Dermis microvascular lymphatic vessel endothelial cell (primary cell): ENCODE data around the gene HOMER3. TPM values are rescaled to one million over a fixed set of nuclear protein-coding genes. Genes with fewer than 3 reads are reported as not detected.

ENCODE experiments used
- DNase-seq, 2 donors: peaks; one replicate each; pipeline versions ENCODE4 v3.0.0 to v3.0.0-alpha.2; 2010; ENCODE audit warnings: low read depth in 2 of 2
- total RNA-seq: library from RNA; depleted of rRNA; stranded (reverse); fragments of >200 nt; gene quantifications from 2 replicates; pipeline ENCODE4 v1.2.1, GENCODE V29; 2014

Gene HOMER3
- 96.2 and 232 TPM in 2 replicates for total RNA-seq

DNA sequence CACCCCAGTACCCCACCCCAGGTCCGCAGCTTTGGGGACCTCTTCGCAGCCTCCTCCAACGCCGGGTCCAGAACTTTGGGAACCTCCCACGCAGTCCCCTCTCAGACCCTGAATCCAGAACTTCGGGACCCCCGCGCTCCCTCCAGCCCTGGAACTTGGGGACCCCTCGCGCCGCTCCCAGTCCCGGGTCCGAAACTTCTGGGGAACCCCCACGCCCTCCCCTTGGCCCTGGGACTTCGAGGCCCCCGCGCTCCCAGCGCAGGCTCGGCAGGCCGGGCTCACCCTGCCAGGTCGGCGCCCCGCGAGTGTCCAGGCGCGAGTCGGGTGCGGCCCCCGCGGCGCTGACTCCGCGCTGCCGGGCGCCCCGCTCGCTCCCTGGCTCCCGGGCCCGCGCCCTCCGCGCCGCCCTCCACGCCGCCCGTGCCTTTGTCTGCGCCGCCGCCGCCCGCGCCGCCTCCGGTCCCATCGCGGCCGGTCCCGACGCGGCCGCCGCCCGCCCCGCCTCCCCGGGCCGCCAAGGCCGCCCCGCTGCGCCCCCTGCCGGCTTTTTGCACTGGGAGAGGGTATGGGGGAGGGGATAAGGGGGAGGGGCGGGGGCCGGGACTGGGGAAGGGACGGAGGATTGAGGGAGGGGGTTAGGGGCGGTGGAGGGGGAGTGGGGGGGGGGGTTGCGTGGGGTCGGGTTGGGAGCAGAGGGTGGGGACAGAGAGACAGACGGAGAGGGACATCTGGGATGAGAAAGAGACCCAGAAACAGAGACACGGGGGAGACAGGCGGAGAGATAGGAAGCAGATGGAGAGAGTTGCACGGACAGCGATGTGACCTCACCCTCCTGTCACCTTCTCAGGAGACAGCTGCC is at the start of gene HOMER3:
Gene HOMER3 (minus strand): TSS at position 449 of the 859 bp plus-strand sequence. CDS start 2,235 bp downstream, outside the sequence.
- peak in 1 of 2 donors; percentile 64 for DNase-seq

DNA sequence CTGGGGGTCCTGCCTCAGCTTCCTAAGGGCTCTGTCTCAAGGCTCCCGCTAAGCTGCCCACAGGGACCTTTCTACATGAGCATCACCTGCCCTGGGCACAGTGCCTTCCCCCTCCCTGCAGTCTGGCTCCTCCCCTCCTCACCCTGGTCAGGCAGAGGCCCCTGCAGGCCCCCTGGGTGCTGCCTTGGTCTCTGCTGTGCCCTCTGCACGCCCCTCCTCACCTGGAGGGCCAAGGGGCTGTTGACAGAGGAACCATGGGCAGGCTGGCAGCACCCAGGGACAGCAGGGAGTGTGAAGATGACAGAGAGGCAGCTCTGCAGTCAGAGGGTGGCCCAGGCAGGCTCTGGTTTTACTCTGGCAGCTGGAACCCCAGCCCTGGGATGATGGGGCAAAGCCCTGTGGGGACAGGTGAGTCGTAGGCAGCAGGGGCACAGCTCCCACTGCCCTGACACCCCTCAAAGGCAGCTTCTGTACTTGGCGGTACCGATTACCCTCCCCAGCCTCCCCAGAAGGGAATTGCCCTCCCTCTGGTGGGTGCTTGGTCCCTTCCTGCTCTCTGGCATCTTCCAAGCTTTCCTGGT is 49.2 kb upstream of the HOMER3 start:
- DNase-seq, result no peak

DNA sequence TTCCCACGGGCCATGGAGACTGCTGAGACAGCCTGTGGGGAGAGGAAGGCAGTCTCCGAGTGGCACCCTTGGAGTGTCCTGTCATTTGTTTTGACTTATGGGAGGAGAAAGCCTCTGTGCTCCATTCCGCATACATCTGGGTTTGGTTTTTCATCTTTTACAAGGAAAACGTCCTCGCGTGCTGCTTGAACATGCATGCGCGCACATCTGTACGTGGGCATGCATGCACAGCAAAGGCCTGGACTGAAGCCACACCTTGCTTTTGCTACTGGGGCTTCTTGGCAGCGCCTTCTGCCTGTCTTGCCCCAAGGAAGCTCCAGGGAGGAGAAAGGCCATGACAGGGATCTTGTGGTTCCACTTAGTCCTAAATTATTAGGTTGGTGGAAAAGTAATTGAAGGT is 48.3 kb upstream of the HOMER3 start:
- no peak for DNase-seq

DNA sequence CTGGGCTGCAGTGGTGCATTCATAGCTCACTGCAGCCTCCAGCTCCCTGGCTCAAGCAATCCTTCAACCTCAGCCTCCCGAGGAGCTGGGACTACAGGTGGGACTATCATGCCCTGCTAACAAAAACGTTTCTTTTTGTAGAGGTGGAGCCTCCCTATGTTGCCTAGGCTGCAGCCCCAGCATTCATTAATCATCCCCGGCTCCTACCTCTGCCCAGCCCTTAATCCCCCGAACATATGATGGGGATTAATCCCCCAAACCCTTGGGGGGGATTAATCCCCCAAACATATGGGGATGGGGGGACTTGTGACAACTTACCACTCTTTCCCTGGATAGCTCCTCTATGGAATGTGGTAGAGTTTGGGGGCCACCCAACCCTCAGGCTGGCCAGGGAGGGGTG is 46.4 kb upstream of the HOMER3 start:
- DNase-seq, result no peak

DNA sequence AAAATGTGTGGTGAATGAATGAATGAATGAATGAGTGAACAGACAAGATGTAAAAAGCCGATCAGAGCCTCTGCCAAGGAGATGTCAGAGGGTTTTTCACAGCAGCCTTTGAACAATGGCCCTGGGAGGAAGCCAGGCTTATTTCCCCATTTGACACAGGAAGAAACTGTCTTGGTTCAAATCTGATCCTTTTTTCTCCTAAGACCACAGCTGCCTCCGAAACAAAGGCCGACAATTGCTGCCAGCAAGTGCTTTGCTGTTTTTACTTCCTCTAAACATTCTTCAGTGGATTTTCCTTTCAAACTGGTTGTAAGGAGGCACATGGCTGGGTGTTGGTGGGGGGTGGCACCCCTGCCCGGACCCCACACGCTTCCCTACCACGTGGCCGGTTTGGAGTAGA is 44.2 kb upstream of the HOMER3 start:
- DNase-seq, result peak in 1 of 2 donors; percentile 88

DNA sequence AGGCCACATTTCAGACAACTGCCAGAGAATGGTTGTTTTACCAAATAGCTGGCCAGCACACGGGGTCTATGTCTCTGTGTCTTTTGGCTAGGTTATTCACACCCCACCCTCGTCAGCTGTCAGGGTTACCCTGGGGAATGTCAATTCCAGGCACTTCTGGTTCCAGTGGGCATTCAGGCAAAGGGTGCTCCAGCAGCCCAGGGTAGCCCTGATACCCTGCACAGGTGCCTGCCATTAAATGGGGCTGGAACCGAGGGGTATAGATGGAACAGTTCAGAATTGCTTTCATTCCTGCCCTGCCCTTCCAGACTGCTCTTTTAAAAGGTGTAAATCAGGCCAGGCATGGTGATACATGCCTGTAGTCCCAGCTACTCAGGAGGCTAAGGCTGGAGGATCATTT is 43.2 kb upstream of the HOMER3 start:
- no peak for DNase-seq

DNA sequence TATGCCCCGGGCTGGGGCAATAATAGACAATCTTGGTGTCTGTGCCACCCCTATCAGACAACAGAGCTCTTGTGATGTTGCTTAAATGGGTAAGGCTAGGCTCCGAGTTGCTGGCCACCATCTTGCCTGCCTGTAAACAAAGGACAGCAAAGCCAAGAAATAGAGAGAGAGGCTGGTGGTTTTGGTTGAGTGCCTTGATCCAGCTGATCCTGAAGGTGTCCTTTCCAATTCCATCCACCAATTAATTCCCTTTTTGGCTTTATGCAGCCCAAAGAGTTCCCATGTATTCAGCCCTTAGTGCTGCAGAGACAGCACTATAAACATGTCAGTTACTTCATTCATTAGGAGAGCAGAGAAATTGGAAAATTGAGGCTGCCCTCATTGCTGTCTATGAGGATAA is 41.7 kb upstream of the HOMER3 start:
- DNase-seq, result no peak

DNA sequence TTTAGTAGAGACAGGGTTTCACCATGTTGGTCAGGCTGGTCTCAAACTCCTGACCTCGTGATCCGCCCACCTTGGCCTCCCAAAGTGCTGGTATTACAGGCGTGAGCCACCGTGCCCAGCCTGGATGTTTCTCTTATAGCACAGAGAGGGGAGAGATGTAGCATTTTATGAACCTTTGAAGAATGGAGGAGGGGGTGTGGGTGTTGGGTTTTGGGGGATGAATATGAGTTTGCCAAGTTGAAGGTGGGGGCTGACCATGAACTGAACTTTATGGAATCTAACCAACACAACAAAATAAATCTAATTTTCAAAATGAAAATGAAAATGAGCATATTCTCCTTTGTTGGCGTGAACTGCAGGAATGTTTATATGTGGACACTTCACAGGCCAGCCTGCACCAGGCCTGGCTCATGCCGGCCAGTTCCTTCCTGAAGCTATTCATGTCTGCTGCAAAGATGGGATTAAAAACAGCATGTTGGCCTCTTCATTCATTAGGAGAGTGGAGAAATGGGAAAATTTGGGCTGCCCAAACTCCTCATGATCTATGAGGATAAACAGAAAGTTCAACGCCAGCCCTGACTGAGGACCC is 39.5 kb upstream of the HOMER3 start:
- DNase-seq, result peak in 1 of 2 donors; percentile 37

DNA sequence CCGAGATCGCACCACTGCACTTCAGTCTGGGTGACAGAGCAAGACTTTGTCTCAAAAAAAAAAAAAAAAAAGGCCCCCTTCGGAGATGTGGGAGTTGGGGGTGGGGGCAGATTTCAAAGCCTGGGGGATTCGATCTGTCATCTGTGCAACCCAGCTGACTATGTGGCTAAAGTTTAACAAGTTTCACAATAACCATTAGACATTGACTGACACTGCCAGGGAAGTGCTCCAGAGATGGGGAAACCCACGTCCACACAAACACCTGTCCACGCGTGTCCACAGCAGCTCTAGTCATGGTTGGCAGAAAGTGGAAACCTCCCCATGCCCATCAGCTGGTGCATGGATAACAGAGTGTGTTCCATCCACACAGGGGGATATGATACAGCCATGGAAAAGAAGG is 37.6 kb upstream of the HOMER3 start:
- no peak for DNase-seq

DNA sequence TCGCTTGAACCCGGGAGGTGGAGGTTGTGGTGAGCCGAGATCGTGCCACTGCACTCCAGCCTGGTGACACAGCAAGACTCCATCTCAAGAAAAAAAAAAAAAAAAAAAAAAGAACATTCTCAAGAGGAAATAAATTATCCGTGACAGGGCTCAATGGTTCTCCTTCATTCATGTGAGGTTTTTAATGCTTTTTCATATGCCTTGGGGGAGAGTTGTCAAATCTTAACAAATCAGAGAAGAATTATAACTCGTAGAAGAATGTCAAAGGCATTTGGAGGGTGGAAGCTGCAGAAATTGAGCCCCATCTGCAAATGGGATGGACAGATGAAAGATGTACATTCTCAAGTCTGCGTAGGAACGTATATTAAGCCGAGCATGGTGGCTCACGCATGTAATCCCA is 34.9 kb upstream of the HOMER3 start:
- DNase-seq, result no peak

DNA sequence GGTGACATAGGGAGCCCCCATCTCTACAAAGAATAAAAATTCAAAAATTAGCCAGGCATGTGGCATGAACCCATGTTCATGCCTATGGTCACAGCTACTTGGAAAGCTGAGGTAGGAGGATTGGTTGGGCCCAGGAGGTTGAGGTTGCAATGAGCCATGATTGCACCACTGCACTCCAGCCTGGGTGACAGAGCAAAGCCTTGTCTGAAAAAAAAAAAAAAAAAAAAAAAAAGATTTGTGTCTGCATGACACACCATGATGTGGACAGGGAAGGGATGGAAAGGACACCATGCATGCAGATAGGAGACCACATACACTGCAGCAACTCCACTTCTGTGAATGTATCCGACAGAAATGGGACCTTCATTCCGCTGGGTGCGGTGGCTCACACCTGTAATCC is 34.0 kb upstream of the HOMER3 start:
- no peak for DNase-seq

DNA sequence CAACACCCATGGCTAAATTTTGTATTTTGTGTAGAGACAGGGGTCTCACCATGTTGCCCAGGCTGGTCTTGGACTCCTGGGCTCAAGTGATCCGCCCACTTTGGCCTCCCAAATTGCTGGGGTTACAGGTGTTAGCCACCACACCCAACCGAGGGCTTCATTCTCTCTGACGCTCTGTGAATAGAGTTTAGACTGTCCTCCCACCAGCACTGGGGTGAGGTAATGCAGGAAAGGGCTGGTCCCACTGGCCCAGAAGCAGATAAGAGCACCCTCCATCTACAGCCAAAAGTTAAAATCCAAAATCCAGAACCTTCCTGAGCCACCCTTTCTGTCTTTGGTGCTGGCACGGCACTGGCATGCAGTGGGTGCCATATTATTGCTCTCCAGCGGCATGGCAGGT is 31.8 kb upstream of the HOMER3 start:
- DNase-seq, result no peak

DNA sequence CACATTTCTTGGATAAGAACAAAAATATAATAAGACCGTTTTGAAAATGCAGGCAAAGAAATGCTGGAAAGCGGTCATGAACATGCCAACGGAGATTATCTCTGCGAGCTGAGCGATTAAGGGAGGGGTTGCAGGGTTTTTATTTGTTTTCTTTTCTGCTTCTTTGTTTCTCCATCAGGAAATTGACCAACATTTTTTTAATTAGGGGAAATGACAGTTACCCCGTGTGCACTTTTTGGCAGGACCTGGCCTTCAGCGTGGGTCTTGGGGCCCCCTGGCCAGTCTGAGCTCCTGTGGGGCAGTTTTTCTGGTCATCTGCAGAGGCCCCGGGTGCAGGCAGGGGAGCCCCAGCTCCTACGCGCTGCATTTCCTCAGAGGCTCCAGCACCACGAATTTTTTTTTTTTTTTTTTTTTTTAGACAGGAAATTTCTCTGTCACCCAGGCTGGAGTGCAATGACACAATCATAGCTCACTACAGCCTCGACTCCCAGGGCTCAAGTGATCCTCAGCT is 31.3 kb upstream of the HOMER3 start:
- DNase-seq, result peak; percentile 44 to 70

DNA sequence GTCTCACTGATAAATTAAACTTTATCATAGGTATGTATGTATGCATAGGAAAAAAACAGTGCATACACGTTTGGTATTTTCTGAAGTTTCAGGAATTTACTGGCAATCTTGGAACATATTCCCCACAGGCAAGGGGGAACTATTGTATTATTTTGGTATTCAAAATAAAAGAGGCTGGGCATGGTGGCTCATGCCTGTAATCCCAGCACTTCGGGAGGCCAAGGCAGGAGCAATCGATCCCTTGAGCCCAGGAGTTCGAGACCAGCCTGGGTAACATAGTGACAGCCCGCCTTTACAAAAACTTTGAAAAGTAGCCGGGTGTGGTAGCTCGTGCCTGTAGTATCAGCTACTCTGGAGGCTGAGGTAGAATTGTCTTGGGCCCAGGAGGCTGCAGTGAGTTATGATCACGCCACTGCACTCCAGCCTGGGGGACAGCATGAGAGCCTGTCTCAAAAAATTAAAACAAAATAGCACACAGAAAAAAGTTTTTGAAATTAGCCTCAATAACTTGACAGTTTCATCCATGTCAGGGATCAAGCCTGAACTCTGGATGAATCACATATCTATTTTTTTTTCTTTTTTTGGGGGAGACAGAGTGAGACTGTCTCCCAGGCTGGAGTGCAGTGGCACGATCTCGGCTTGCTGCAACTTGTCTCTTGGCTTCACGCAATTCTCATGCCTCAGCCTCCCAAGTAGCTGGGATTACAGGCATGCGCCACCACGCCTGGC is 29.1 kb upstream of the HOMER3 start:
- DNase-seq, result no peak

DNA sequence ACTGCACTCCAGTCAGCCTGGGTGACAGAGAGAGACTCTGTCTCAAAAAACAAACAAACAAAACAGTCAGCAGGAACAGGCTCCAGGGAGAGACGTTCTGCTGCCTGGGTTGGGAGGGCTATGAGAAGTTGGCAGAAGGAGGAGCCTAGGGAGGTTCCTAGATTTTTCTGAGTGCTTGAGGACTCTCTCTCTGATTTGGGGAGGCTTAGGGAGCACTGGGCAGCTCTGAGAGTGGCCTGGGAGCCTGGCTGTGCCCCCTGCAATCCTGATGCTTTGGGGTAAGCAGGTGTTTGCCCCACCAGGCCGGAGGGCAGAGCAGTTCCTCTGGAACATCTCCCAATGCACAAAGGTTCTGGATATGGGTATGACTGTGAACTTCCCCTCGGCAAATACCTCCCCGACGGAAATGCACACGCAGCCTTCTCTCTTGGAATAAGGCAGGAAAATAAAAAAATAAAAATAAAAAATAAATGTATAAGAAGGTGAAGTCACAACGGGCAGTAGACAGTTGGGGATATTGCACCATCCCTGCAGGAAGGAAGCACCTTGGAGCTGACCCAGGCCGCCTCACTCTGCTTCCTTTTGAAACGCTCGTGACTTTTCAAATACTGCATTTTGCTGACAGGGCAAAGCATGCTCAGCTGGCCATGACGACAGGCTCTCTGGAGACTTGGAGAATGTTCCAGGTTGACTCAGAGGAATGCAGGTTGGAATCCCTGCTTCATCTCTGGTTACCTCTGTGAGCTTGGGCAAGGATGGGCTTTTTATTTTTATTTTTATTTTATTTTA is 26.5 kb upstream of the HOMER3 start:
- peak; percentile 88 to 90 for DNase-seq

DNA sequence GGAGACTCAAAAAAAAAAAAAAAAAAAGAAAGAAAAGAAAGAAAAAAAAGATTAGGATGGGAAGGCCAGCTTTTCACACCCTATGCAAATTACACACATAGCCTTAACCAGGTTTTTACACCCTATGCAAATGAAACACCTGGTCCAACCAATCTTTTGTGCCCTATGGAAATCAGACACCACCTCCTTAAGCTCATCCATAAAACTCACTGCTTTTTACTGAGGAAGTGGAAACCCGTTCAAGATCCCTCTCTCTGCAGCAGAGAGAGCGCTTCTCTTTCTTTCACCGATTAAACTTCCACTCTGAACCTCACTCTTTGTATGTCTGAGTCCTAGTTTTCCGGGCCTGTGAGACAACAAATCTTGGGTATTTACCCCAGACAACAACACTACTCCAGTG is 25.3 kb upstream of the HOMER3 start:
- no peak for DNase-seq

DNA sequence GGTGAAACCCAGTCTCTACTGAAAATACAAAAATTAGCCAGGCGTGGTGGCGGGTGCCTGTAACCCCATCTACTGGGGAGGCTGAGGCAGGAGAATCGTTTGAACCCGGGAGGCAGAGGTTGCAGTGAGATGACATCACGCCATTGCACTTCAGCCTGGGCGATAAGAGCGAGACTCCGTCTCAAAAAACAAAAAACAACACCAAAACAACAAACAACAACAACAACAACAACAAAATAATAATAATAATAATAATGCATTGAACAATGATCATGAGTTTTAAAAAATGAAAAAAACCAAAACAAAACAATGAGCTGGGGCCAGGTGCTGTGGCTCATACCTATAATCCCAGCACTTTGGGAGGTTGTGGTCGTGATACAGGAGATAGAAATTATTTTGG is 23.1 kb upstream of the HOMER3 start:
- DNase-seq, result no peak

DNA sequence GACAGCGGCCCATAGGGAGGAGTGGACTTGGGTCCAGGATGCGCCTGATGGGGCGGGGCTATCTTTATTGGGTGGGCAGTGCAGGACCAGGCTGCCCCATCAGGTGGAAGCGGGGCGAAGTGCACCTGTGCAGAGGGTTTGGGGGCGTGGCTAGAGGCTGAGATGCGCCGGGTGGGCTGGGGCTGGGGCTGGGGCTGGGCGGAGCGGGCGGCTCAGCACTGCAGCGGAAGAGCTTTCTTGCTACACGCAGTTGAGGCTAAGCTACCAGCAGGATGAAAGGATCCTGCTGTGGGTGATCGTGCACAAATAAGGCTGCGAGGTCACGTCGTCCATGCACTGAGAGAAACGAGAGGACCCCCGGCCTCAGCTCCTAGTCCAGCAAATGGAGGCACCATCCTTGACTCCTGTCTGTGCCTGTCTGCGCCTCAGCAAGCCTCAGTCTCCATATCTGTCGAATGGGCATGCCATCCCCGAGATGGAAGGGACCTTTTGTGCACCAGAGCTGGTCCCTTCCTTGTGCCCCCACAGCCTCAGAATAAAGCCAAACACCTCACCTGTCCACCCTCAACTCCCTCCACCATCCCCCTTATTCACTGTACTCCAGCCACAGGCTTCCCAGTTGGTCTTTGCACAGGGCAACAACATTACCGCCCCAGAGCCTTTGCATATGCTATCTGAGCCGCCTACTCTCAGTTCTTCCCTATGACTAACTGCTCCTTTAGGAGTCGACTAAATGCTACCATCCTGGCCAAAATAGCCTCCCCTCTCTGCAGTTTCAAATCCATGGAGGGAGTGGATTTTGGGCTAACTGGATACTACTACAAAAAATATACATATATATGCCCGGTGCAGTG is 21.0 kb upstream of the HOMER3 start:
- no peak for DNase-seq

DNA sequence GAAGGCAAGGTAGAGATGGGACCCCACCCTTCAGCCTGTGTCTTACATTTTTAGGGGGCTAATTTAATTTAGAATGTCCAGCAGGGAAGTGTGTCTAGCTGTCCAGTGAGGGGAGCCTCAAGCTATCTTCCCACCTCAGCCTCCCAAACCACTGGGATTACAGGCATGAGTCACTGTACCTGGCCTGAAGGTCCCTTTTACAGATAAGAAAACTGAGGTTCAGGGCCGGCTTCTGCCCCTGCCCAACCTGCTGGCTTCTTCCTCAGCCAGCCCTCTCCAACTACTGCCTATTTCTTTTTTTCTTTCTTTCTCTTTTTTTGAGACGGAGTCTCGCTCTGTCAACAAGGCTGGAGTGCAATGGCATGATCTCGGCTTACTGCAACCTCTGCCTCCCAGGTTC is 19.4 kb upstream of the HOMER3 start:
- no peak for DNase-seq

DNA sequence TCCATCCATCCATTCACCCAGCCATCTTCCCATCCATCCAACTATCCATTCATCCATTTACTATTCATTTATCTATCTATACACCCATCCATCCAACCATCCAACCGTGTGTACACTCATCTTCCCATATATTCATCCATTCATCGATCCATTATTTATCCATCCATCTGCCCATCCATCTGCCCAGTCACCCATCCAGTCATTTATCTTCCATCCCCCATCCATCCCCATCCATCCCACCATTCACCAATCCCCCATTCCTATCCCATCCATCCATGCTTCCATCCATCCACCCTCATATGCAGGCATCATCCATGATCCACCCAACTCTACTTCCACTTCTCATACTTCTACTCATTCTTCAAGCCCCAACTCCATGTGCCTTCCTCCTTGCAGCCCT is 14.0 kb upstream of the HOMER3 start:
- no peak for DNase-seq
